HL-60 (cell line): ENCODE results near the gene NNMT.
"Not testable (repeated sequence)": the region's sequence is repeated elsewhere in the genome, so short reads cannot be mapped to it uniquely, and the experiment has no call there.

Experiments
- DNase-seq, 2 experiments: peaks; one replicate each; pipeline ENCODE4 v3.0.0-alpha.2; 2010 to 2020; ENCODE audit warnings: low read depth in 1 of 2, low spot score in 1 of 2
- H3K27ac ChIP-seq: fragments of 250-450 bp; sonication (Bioruptor Pico); replicated peaks from 2 replicates; pipeline ENCODE4 v1.5.1; 2020; ENCODE audit warnings: mild to moderate bottlenecking, moderate library complexity
- H3K27me3 ChIP-seq: fragments of 250-450 bp; sonication (Bioruptor Pico); 2 replicates; pipeline ENCODE4 v1.5.1; 2021; ENCODE audit warnings: mild to moderate bottlenecking, moderate library complexity; ENCODE audit not compliant: insufficient read depth, poor library complexity, severe bottlenecking
- H3K4me3 ChIP-seq: replicated peaks from 2 replicates; pipeline ENCODE4 v1.5.1; 2011; ENCODE audit warnings: mild to moderate bottlenecking, control low read depth, low read length; ENCODE audit not compliant: insufficient read depth
- GABPA ChIP-seq: IDR thresholded peaks from 2 replicates; pipeline ENCODE4 v1.6.1; 2012; ENCODE audit warnings: low read depth
- POLR2AphosphoS5 ChIP-seq: IDR thresholded peaks from 2 replicates; pipeline ENCODE4 v1.6.1; 2012; ENCODE audit warnings: low read depth
- REST ChIP-seq: IDR thresholded peaks from 2 replicates; pipeline ENCODE4 v1.6.1; 2012; ENCODE audit warnings: low read depth; ENCODE audit not compliant: insufficient replicate concordance
- SPI1 ChIP-seq: IDR thresholded peaks from 2 replicates; pipeline ENCODE4 v1.6.1; 2012; ENCODE audit warnings: low read depth, mild to moderate bottlenecking, borderline replicate concordance
- TF ChIP-seq, protein P1 (sequence below): IDR thresholded peaks from one replicate; pipeline ENCODE4 v1.5.1; 2011; ENCODE audit warnings: low read length, control low read depth, inconsistent platforms; ENCODE audit not compliant: insufficient read depth

NNMT gene

DNA sequence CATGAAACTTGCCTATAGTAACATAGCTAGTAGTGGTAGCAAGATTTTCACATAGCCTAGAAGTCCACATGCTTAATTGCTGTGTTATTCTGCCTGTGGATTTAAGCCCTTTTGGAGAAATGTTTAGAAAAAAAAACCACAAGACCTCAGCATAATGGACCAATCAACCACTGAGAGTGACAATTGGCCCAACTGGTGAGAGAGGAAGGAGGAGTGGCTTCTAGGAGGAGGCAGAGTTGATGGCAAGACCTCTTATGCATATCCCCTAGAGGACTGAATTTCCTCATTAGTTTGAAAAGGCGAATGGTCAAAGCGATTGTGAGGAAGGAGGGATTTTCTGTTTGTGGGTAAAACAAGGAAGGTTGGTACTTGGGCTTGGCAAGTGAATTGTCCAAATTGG lies 30.6 kb downstream of the NNMT start:
- no peak overlapping the region for H3K27ac ChIP-seq
- H3K27me3 ChIP-seq, result peaks cover 2% of the 10 kb centered on the region
- no peak for TF ChIP-seq GABPA
- no peak for TF ChIP-seq POLR2AphosphoS5
- no peak for TF ChIP-seq SPI1
- no peak for TF ChIP-seq REST
- TF ChIP-seq, protein P1, sequence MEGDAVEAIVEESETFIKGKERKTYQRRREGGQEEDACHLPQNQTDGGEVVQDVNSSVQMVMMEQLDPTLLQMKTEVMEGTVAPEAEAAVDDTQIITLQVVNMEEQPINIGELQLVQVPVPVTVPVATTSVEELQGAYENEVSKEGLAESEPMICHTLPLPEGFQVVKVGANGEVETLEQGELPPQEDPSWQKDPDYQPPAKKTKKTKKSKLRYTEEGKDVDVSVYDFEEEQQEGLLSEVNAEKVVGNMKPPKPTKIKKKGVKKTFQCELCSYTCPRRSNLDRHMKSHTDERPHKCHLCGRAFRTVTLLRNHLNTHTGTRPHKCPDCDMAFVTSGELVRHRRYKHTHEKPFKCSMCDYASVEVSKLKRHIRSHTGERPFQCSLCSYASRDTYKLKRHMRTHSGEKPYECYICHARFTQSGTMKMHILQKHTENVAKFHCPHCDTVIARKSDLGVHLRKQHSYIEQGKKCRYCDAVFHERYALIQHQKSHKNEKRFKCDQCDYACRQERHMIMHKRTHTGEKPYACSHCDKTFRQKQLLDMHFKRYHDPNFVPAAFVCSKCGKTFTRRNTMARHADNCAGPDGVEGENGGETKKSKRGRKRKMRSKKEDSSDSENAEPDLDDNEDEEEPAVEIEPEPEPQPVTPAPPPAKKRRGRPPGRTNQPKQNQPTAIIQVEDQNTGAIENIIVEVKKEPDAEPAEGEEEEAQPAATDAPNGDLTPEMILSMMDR, result no peak
- no peak overlapping the region for H3K4me3 ChIP-seq
- peak in 1 of 2 experiments; percentile 18 for DNase-seq

GRCh38 chr11:114330373-114330772 lies 34.2 kb downstream of the NNMT start:
- H3K27me3 ChIP-seq, result peaks cover 9% of the 10 kb centered on the region
- TF ChIP-seq GABPA (no peak), REST (no peak), POLR2AphosphoS5 (no peak), SPI1 (no peak)
- TF ChIP-seq, protein P1, result no peak
- no peak for DNase-seq
- no peak overlapping the region for H3K27ac ChIP-seq
- no peak overlapping the region for H3K4me3 ChIP-seq

DNA sequence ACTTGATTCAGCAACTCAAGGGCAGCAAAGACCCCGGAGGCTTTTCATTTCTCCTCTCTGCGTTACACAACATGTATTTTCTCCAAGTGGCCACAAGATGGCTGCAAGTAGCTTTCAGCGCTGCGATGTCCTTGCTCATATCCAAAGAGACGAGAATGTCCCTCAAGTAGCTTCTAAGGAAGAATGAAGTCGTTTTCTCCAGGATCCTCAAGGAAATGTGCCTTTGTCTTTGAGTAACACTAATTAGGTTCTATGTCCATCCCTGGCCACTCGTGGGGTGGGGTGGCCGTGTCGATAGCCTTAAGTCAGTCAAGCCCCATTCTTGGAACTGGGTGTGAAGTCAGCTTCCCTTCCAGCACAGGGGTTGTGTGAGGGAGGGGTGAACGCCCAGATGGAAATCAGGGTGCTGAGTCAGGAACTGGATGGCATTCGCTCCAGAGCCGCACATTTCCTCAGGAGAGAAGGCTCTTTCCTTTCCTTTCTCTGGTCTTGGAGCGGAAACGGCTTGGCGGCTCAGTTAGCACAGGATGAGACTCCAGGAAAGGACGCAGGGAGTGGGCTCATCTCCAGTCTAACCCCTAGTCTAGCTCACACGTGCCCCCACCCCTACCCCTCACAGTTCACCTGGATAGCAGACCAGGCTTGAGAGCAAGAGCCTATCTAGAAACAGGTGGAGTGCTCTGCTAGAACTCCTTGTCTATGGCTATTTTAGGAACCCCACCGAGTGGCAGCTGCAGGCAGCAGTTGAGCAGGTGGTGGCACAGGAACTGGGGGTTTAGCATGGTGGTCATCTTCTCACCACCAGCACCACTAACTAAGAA lies 44.3 kb downstream of the NNMT start:
- no peak overlapping the region for H3K27ac ChIP-seq
- H3K27me3 ChIP-seq, result peaks cover 9% of the 10 kb centered on the region
- TF ChIP-seq GABPA (no peak), SPI1 (no peak), REST (no peak)
- TF ChIP-seq, protein P1, result peak; percentile 75
- DNase-seq, result peak; percentile 20 to 49
- no peak overlapping the region for H3K4me3 ChIP-seq

GRCh38 chr11:114341667-114342066 lies 45.5 kb downstream of the NNMT start:
- H3K4me3 ChIP-seq, H3K27me3 ChIP-seq, H3K27ac ChIP-seq, DNase-seq: not testable (repeated sequence)
